Mucosa of gallbladder (tissue), 1 donor: Measurements from ENCODE around the gene COA6. TPM values are rescaled to one million over a fixed set of nuclear protein-coding genes. Genes with fewer than 3 reads are reported as not detected.

ENCODE experiments used
- DNase-seq: peaks from one replicate; pipeline ENCODE4 v3.0.0-alpha.2; 2020; ENCODE audit warnings: low spot score
- total RNA-seq: library from RNA; stranded (reverse); gene quantifications from one replicate; pipeline ENCODE4 v1.2.1, GENCODE V29; 2021
- donor health status: DM: no; HTN: no; CAD: no.

COA6 gene
- total RNA-seq: 34.4 TPM

GRCh38 chr1:234373064-234373958, at the start of gene COA6:
Gene COA6, plus strand, starts transcription at chr1:234373456. Its CDS starts 11 bp downstream, at chr1:234373467.
- peak; percentile 92 for DNase-seq

- no peak for DNase-seq
Observed at GRCh38 chr1:234324821-234325220, 48.4 kb upstream of the COA6 start.

GRCh38 chr1:234325878-234326496, 47.3 kb upstream of the COA6 start:
- DNase-seq: no peak

GRCh38 chr1:234326497-234327366, 46.5 kb upstream of the COA6 start:
- peak; percentile 66 for DNase-seq

- DNase-seq: no peak
Observed at GRCh38 chr1:234327577-234328164, 45.6 kb upstream of the COA6 start.

- no peak for DNase-seq
Observed at GRCh38 chr1:234330843-234331215, 42.4 kb upstream of the COA6 start.

- DNase-seq: no peak
Observed at GRCh38 chr1:234331507-234331906, 41.7 kb upstream of the COA6 start.

GRCh38 chr1:234336359-234336758, 36.9 kb upstream of the COA6 start:
- DNase-seq: no peak

GRCh38 chr1:234337233-234337632, 36.0 kb upstream of the COA6 start:
- DNase-seq: no peak

- DNase-seq: no peak
Observed at GRCh38 chr1:234340528-234340927, 32.7 kb upstream of the COA6 start.

GRCh38 chr1:234342774-234343173, 30.5 kb upstream of the COA6 start:
- DNase-seq: no peak

- no peak for DNase-seq
Observed at GRCh38 chr1:234345237-234345636, 28.0 kb upstream of the COA6 start.

GRCh38 chr1:234348964-234349363, 24.3 kb upstream of the COA6 start:
- no peak for DNase-seq

GRCh38 chr1:234355782-234356510, 17.3 kb upstream of the COA6 start:
- DNase-seq: no peak

- DNase-seq: peak; percentile 49
Observed at GRCh38 chr1:234356615-234357269, 16.5 kb upstream of the COA6 start.

- no peak for DNase-seq
Observed at GRCh38 chr1:234357831-234358230, 15.4 kb upstream of the COA6 start.

- no peak for DNase-seq
Observed at GRCh38 chr1:234361102-234361603, 12.1 kb upstream of the COA6 start.

- no peak for DNase-seq
Observed at GRCh38 chr1:234362558-234362957, 10.7 kb upstream of the COA6 start.

- DNase-seq: no peak
Observed at GRCh38 chr1:234368320-234369032, 4.8 kb upstream of the COA6 start.

GRCh38 chr1:234369033-234369430, 4.2 kb upstream of the COA6 start:
- no peak for DNase-seq
